Measurements from ENCODE around the gene SCG2.

The SCG2 gene

GRCh38 chr2:223601932-223602666, at the start of gene SCG2:
TSS of gene SCG2 (minus strand) at chr2:223602361. CDS start at chr2:223599282, 3,079 bp downstream.
- DNase-seq (ENCODE audit: low read depth) = peak; percentile 1

- DNase-seq (ENCODE audit: low read depth) = no peak
Measured at GRCh38 chr2:223649554-223650533, 47.7 kb upstream of the SCG2 start.

GRCh38 chr2:223648755-223649154, 46.6 kb upstream of the SCG2 start:
- no peak for DNase-seq (ENCODE audit: low read depth)

- no peak for DNase-seq (ENCODE audit: low read depth)
Measured at GRCh38 chr2:223647258-223647952, 45.2 kb upstream of the SCG2 start.

GRCh38 chr2:223644136-223644535, 42.0 kb upstream of the SCG2 start:
- no peak for DNase-seq (ENCODE audit: low read depth)

GRCh38 chr2:223643309-223643708, 41.1 kb upstream of the SCG2 start:
- no peak for DNase-seq (ENCODE audit: low read depth)

- no peak for DNase-seq (ENCODE audit: low read depth)
Measured at GRCh38 chr2:223642506-223642905, 40.3 kb upstream of the SCG2 start.

- DNase-seq (ENCODE audit: low read depth) = no peak
Measured at GRCh38 chr2:223641082-223641481, 38.9 kb upstream of the SCG2 start.

GRCh38 chr2:223635080-223635479, 32.9 kb upstream of the SCG2 start:
- no peak for DNase-seq (ENCODE audit: low read depth)

GRCh38 chr2:223634238-223634637, 32.1 kb upstream of the SCG2 start:
- DNase-seq (ENCODE audit: low read depth) = no peak

- DNase-seq (ENCODE audit: low read depth) = no peak
Measured at GRCh38 chr2:223633656-223634055, 31.5 kb upstream of the SCG2 start.

- DNase-seq (ENCODE audit: low read depth) = no peak
Measured at GRCh38 chr2:223632826-223633225, 30.7 kb upstream of the SCG2 start.

GRCh38 chr2:223626716-223627115, 24.6 kb upstream of the SCG2 start:
- no peak for DNase-seq (ENCODE audit: low read depth)

- no peak for DNase-seq (ENCODE audit: low read depth)
Measured at GRCh38 chr2:223625652-223626051, 23.5 kb upstream of the SCG2 start.

GRCh38 chr2:223621901-223622300, 19.7 kb upstream of the SCG2 start:
- no peak for DNase-seq (ENCODE audit: low read depth)

- no peak for DNase-seq (ENCODE audit: low read depth)
Measured at GRCh38 chr2:223619486-223620129, 17.4 kb upstream of the SCG2 start.

GRCh38 chr2:223618172-223619035, 16.2 kb upstream of the SCG2 start:
- DNase-seq (ENCODE audit: low read depth) = no peak

- DNase-seq (ENCODE audit: low read depth) = no peak
Measured at GRCh38 chr2:223614534-223614933, 12.4 kb upstream of the SCG2 start.

GRCh38 chr2:223613017-223613950, 11.1 kb upstream of the SCG2 start:
- no peak for DNase-seq (ENCODE audit: low read depth)

GRCh38 chr2:223612501-223612900, 10.3 kb upstream of the SCG2 start:
- no peak for DNase-seq (ENCODE audit: low read depth)
